CD4-positive, alpha-beta memory T cell (primary cell): ENCODE results near the gene TBL1X. TPM values are rescaled to one million over a fixed set of nuclear protein-coding genes. Genes with fewer than 3 reads are reported as not detected.

Source experiments
- CTCF ChIA-PET: fragments of 350-600 bp; sonication (Branson Sonifier 250); formaldehyde crosslinking; loops from one replicate; lab custom pipeline; 2021; ENCODE audit warnings: inconsistent platforms; ENCODE audit not compliant: partially characterized antibody; lab: Charles Lee
- POLR2A ChIA-PET: fragments of 350-600 bp; sonication (Branson Sonifier 250); formaldehyde crosslinking; loops from one replicate; lab custom pipeline; 2021; ENCODE audit not compliant: partially characterized antibody; lab: Charles Lee
- DNase-seq, 5 donors: peaks; one replicate each; pipeline versions ENCODE4 v3.0.0 to v3.0.0-alpha.2; 2020 to 2022; ENCODE audit warnings: mixed read lengths in 1 of 5
- H3K27ac ChIP-seq: one replicate; pipeline ENCODE4 v1.7.0; 2013; ENCODE audit warnings: low read depth, low read length
- H3K27me3 ChIP-seq: 2 replicates; pipeline ENCODE4 v1.7.0; 2013; ENCODE audit warnings: mild to moderate bottlenecking, low read length, moderate library complexity; ENCODE audit not compliant: insufficient read depth
- H3K36me3 ChIP-seq: 2 replicates; pipeline ENCODE4 v1.7.0; 2013; ENCODE audit warnings: mild to moderate bottlenecking, low read length, moderate library complexity; ENCODE audit not compliant: insufficient read depth
- H3K4me1 ChIP-seq: 2 replicates; pipeline ENCODE4 v1.7.0; 2013; ENCODE audit warnings: mild to moderate bottlenecking, low read length, moderate library complexity; ENCODE audit not compliant: insufficient read depth
- H3K4me3 ChIP-seq, 2 donors: one replicate each; pipeline ENCODE4 v1.7.0; 2013; ENCODE audit warnings: low read length in 2 of 2, mild to moderate bottlenecking in 1 of 2
- H3K9me3 ChIP-seq, 2 donors: one replicate each; pipeline ENCODE4 v1.7.0; 2013; ENCODE audit warnings: low read length in 2 of 2, control low read depth in 1 of 2; ENCODE audit not compliant: control insufficient read depth in 1 of 2
- H3K27ac Mint-ChIP-seq, 7 donors: one replicate each; pipeline ENCODE4 v1.8.0; 2020 to 2021; ENCODE audit warnings: mixed read lengths in 7 of 7, mild to moderate bottlenecking in 6 of 7, inconsistent platforms in 3 of 7, moderate library complexity in 3 of 7
- H3K27me3 Mint-ChIP-seq, 2 donors: one replicate each; pipeline ENCODE4 v1.8.0; 2020 to 2021; ENCODE audit warnings: mixed read lengths in 2 of 2
- H3K36me3 Mint-ChIP-seq, 2 donors: one replicate each; pipeline ENCODE4 v1.8.0; 2020 to 2021; ENCODE audit warnings: mixed read lengths in 2 of 2, inconsistent platforms in 1 of 2, mild to moderate bottlenecking in 1 of 2
- H3K4me1 Mint-ChIP-seq, 4 donors: one replicate each; pipeline ENCODE4 v1.8.0; 2020 to 2021; ENCODE audit warnings: mixed read lengths in 4 of 4, mild to moderate bottlenecking in 1 of 4
- H3K4me3 Mint-ChIP-seq, 8 donors: one replicate each; pipeline ENCODE4 v1.8.0; 2020 to 2021; ENCODE audit warnings: mixed read lengths in 8 of 8, mild to moderate bottlenecking in 7 of 8, moderate library complexity in 6 of 8, inconsistent platforms in 3 of 8
- H3K9me3 Mint-ChIP-seq, 8 donors: one replicate each; pipeline ENCODE4 v1.8.0; 2020 to 2021; ENCODE audit warnings: mixed read lengths in 8 of 8, mild to moderate bottlenecking in 5 of 8, inconsistent platforms in 3 of 8, moderate library complexity in 1 of 8
- intact Hi-C: fragments of 100-400 bp; cut with micrococcal nuclease; formaldehyde crosslinking; loops from one replicate; pipeline ENCODE4 v1.15.1; 2023
- polyA plus RNA-seq, 2 donors: library from polyadenylated mRNA; unstranded; fragments of 300-500 nt; fragmentation: Illumina TruSeq; gene quantifications; one replicate each; pipeline ENCODE4 v1.2.3, GENCODE V29; 2021
- total RNA-seq, 2 experiments: library from RNA; stranded (reverse); gene quantifications; one replicate each; pipeline ENCODE4 v1.2.3, GENCODE V29; 2021

TBL1X gene
- total RNA-seq: 10 to 100 TPM; 48.1 to 50.5 TPM
- polyA plus RNA-seq: 10 to 100 TPM in 1 of 2 donors, 1 to 10 TPM in 1; 6.1 to 20.4 TPM

DNA sequence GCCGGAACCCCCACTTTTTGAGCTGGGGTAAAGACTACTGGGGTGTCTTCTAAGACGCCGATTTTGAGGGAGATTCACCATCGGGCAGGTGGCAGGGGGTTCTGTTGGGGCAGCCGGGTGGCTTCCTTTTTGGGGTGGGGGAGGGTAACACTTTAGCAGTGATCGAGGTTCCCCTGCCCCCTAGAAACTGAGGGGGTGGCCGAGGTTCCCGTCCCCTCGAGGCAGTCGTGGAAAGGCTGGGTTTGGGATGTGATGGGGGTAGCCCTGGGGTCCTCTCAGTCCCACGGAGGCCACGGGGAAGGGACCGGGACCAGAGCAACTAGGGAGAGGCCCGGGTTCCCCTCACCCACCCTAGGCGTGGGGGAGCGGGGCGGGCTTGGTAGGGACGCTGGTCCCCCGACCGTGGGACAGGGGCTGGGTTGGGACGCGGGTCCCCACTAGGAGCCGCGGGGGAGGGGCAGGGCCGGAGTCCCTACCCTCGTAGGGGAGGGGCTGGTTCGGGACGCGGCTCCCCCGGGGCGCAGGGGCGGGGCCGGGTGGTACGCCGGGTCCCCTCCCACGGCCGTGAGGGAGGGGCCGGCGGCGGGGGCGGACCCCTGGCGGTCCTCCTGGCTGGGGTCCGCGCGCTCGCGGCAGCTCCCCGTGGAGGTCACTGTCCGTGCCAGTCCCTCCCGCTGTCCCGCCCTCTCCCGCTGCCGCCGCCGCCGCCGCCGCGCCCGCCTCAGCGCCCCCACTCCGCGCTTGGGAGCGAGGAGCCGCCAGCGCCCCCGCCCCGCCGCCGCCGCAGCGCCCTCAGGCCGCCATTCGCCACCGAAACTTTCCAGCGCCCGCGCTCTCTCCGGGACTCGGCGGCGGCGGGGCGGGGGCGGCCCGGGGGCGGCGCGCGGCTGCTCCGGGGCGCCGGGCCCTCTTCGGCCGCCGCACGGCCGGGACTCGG, at the start of gene TBL1X:
Gene TBL1X, plus strand, starts transcription at position 624 of the 937 bp plus-strand sequence. CDS start 188,529 bp downstream, outside the sequence.
- Histone ChIP-seq H3K27me3 (no peaks in the 10 kb centered on the region), H3K4me3 (peak within 1 kb of the TSS in 1 of 2 donors; percentile 32), H3K4me1 (peaks cover 38% of the 10 kb centered on the region), H3K27ac (peak within 1 kb of the TSS; percentile 56), H3K9me3 (no peaks in the 10 kb centered on the region), H3K36me3 (no peaks in the 10 kb centered on the region)
- intact Hi-C loops: loop anchor here (1.0 to 10.0 kb wide), 5 partner anchors 8 to 650 kb away; no protein-coding TSS in a partner anchor
- ChIA-PET CTCF (interaction anchor here (2.0 kb wide), 1 partner anchor 151 kb away, joined by 8 read pairs; no protein-coding TSS in a partner anchor), POLR2A (interaction anchor here (0.6 to 3.7 kb wide), 6 partner anchors 11 to 603 kb away, joined by 3 to 90 read pairs (median 3); no protein-coding TSS in a partner anchor)
- Mint-ChIP-seq H3K27me3 (peaks cover 0 to 4% of the 10 kb centered on the region in 2 donors), H3K9me3 (peaks cover 0 to 5% (median 0%) of the 10 kb centered on the region in 8 donors), H3K4me1 (peaks cover 21 to 54% (median 35%) of the 10 kb centered on the region in 4 donors), H3K4me3 (peak within 1 kb of the TSS; percentile 75 to 87 (median 82)), H3K36me3 (peaks cover 3 to 14% of the 10 kb centered on the region in 2 donors), H3K27ac (peak within 1 kb of the TSS; percentile 88 to 100 (median 93))
- peak; percentile 45 to 52 (median 49) for DNase-seq

DNA sequence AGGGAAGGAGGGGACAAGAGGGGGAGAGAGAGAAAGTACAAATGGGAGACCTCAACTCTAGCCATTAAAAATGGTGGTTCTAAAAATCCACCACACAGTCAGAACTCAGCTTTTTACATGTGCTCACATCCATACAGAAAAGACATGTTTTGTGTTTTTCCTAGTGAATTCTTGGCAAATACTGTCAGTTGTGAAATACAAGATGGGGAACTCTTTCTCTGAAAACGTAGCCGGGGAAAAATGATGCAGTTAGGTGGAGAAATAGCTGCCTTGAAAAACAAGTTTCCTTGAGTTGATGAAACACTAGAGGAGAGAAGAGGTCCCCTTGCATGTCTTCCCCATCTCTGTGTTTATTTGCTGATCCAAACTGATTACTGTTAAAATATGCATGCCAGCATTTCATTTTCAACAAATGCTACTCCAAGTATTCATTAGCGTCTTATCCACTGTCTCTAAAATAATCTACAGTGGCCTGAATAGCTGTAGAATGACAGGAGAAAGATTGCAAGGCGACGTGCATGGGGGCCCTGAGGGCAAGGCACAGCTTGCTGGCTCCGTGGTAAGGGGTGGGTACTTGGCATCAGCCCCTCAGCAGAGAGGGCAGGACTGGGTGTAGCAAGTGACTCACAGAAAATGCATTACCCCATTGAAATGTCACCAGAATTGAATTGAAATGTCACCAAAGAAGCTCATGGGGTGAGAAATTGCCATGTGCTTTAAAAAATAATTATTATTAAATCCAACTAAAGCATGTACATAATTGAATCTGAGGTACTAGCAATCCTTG, 48.1 kb upstream of the TBL1X start:
- intact Hi-C loops: no loop called here

DNA sequence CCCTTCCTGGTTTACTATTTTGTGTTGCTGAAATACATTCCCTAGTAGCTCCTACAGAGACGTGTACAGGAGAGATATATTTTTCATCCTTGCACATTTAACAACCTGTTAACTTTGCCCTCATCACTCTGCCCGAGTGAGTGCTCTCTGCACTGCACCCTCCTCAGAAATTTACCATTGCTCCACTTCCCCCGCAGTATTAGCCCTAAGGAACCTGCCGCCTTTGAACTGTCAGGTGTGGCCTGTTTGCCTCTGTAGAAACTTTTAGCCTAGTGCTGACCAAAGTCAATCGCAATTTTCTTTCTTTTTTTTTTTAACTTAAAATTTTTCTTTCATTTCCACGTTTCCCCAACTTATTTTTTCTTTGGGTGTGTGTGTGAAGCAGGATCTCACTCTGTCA, 46.6 kb upstream of the TBL1X start:
- H3K27me3 ChIP-seq: no peaks in the 10 kb centered on the region
- DNase-seq: no peak
- no peak overlapping the region for H3K4me3 ChIP-seq
- no peaks in the 10 kb centered on the region for H3K36me3 ChIP-seq
- Mint-ChIP-seq H3K9me3 (no peaks in the 10 kb centered on the region), H3K4me3 (no peak overlapping the region), H3K4me1 (peaks cover 0 to 3% (median under 1%) of the 10 kb centered on the region in 4 donors), H3K27me3 (no peaks in the 10 kb centered on the region), H3K36me3 (no peaks in the 10 kb centered on the region), H3K27ac (no peak overlapping the region)
- H3K4me1 ChIP-seq: no peaks in the 10 kb centered on the region
- H3K27ac ChIP-seq: no peak overlapping the region
- H3K9me3 ChIP-seq: no peaks in the 10 kb centered on the region
- intact Hi-C loops: no loop called here
- CTCF ChIA-PET: no interaction called here
- POLR2A ChIA-PET: no interaction called here

More for the DNA sequence above, 48.1 kb upstream of the TBL1X start:
- H3K27ac Mint-ChIP-seq: no peak overlapping the region
- DNase-seq: no peak
- no peaks in the 10 kb centered on the region for H3K9me3 Mint-ChIP-seq
- no peaks in the 10 kb centered on the region for H3K9me3 ChIP-seq
- H3K27me3 ChIP-seq: no peaks in the 10 kb centered on the region
- H3K4me1 Mint-ChIP-seq: peaks cover 0 to 3% (median under 1%) of the 10 kb centered on the region in 4 donors
- no peak overlapping the region for H3K4me3 ChIP-seq
- H3K36me3 Mint-ChIP-seq: no peaks in the 10 kb centered on the region
- H3K27ac ChIP-seq: no peak overlapping the region
- CTCF ChIA-PET: no interaction called here
- no peaks in the 10 kb centered on the region for H3K36me3 ChIP-seq
- H3K27me3 Mint-ChIP-seq: no peaks in the 10 kb centered on the region
- no peak overlapping the region for H3K4me3 Mint-ChIP-seq
- POLR2A ChIA-PET: no interaction called here
- no peaks in the 10 kb centered on the region for H3K4me1 ChIP-seq

DNA sequence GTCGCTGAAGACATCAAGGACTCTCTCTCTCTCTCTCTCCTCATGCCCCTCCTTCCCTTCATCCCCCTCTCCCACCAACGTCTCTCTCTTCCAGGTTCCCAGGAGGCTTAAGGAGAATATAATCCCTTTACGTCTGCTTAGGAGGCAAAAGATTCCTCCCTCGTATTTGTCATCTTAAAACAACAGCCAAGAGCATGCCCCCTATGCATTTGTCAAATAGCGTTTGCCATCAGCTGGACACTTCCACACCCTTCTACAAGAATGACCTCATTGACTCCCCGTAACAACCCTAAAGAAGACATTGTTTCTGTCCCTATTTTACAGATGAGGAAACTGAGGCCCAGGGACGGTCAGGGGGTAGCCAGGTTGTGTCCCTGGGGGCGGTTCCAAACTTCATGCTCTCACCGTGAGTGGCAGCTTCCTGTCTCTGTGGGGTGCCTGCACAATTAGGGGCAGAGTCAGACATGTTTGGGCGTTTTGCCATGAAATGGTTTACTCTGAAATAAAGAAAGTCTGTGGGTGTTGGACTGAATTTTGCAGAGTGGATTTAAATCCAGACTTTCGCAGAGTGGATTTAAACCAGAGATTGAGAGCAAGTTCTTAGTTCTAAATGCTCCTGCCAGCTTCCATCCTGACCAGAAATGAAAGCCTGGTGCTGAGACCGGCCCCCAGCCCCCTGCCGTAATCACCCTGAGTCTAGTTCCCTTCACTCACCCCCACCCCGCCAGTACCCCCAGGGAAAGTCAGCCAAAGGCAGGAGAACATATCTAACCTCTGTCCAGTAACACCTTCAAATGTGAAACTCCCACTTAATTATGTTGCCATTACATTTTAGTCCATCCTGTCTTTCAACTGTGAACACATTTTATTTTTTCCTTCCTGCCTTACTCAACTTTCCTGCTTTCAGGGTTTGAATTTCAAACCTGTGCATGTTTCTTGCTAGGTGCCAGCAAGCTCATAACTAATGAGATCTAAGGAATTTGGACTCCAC, 44.3 kb upstream of the TBL1X start:
- ChIA-PET POLR2A (no interaction called here), CTCF (no interaction called here)
- H3K27ac ChIP-seq: no peak overlapping the region
- H3K36me3 ChIP-seq: no peaks in the 10 kb centered on the region
- H3K4me1 ChIP-seq: no peaks in the 10 kb centered on the region
- intact Hi-C loops: no loop called here
- no peak overlapping the region for H3K4me3 ChIP-seq
- H3K9me3 ChIP-seq: no peaks in the 10 kb centered on the region
- Mint-ChIP-seq H3K27me3 (no peaks in the 10 kb centered on the region), H3K4me1 (peaks cover 0 to 3% (median under 1%) of the 10 kb centered on the region in 4 donors), H3K9me3 (peaks cover 0 to 3% (median 0%) of the 10 kb centered on the region in 8 donors), H3K27ac (peak overlapping the region in 1 of 7 donors; percentile 53), H3K4me3 (no peak overlapping the region), H3K36me3 (no peaks in the 10 kb centered on the region)
- DNase-seq: no peak
- H3K27me3 ChIP-seq: no peaks in the 10 kb centered on the region

DNA sequence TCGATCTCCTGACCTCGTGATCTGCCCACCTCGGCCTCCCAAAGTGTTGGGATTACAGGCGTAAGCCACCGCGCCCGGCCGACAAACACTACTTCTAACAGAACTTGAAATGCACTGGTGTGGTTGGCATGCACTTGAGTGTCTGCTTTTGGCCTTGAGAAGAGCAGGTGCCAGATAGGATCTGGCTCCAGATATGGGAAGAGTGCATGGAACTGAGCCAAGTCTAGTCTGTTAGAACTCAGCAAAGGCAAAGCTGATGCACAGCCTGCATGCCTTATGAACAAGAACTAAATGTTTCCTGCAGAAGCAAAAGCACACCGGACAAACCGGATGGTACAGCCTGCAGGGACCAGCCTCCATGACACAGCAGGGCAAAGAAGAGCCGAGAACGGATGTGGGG, 35.1 kb upstream of the TBL1X start:
- Mint-ChIP-seq H3K36me3 (no peaks in the 10 kb centered on the region), H3K4me1 (no peaks in the 10 kb centered on the region), H3K27me3 (no peaks in the 10 kb centered on the region), H3K9me3 (peaks cover 0 to 8% (median 0%) of the 10 kb centered on the region in 8 donors), H3K4me3 (no peak overlapping the region), H3K27ac (no peak overlapping the region)
- no peaks in the 10 kb centered on the region for H3K9me3 ChIP-seq
- ChIA-PET POLR2A (no interaction called here), CTCF (no interaction called here)
- H3K27me3 ChIP-seq: no peaks in the 10 kb centered on the region
- no peaks in the 10 kb centered on the region for H3K4me1 ChIP-seq
- H3K36me3 ChIP-seq: no peaks in the 10 kb centered on the region
- intact Hi-C loops: no loop called here
- DNase-seq: no peak
- H3K27ac ChIP-seq: no peak overlapping the region
- H3K4me3 ChIP-seq: no peak overlapping the region

DNA sequence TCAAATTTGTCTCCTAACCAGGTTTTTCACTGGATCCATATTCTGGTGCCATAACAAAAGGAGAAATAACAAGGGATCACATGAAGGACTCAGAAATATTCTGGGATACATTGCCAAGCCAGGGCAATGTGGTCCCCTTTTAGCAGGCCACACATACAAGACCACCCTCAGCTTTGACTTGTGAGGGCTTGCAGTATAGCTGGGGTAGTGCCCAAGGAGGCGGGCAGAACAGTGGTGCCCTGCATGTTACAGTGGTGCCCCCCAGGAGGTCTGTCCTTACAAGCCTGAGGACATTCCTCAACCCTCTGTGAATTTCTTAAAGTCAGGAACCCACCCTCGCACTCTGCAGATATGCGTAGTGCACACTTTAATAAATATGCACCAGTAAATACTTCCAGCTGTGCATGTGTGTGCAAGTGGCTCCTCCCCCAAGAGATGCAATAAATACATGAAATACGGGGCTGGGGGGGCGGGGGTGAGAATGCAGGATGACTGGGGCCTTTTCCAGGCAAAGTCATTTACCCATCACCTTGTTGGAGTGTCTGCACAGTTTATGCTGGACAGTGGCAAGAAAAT, 34.4 kb upstream of the TBL1X start:
- no peaks in the 10 kb centered on the region for H3K36me3 ChIP-seq
- Mint-ChIP-seq H3K4me3 (no peak overlapping the region), H3K36me3 (no peaks in the 10 kb centered on the region), H3K4me1 (no peaks in the 10 kb centered on the region), H3K9me3 (peaks cover 0 to 8% (median 0%) of the 10 kb centered on the region in 8 donors), H3K27ac (no peak overlapping the region), H3K27me3 (no peaks in the 10 kb centered on the region)
- H3K4me3 ChIP-seq: no peak overlapping the region
- no peak for DNase-seq
- H3K9me3 ChIP-seq: no peaks in the 10 kb centered on the region
- ChIA-PET POLR2A (no interaction called here), CTCF (no interaction called here)
- H3K4me1 ChIP-seq: no peaks in the 10 kb centered on the region
- intact Hi-C loops: no loop called here
- H3K27me3 ChIP-seq: no peaks in the 10 kb centered on the region
- H3K27ac ChIP-seq: no peak overlapping the region
